ENCODE data around the gene KRTAP9-1.
"Not testable (repeated sequence)": the region's sequence is repeated elsewhere in the genome, so short reads cannot be mapped to it uniquely, and the experiment has no call there.

KRTAP9-1 gene

GRCh38 chr17:41189837-41190318, at the start of gene KRTAP9-1:
Gene KRTAP9-1 (plus strand): TSS chr17:41189887. CDS start chr17:41189887, 0 bp downstream.
- not testable (repeated sequence) for H3K4me3 ChIP-seq (ENCODE audit: low read length)

DNA sequence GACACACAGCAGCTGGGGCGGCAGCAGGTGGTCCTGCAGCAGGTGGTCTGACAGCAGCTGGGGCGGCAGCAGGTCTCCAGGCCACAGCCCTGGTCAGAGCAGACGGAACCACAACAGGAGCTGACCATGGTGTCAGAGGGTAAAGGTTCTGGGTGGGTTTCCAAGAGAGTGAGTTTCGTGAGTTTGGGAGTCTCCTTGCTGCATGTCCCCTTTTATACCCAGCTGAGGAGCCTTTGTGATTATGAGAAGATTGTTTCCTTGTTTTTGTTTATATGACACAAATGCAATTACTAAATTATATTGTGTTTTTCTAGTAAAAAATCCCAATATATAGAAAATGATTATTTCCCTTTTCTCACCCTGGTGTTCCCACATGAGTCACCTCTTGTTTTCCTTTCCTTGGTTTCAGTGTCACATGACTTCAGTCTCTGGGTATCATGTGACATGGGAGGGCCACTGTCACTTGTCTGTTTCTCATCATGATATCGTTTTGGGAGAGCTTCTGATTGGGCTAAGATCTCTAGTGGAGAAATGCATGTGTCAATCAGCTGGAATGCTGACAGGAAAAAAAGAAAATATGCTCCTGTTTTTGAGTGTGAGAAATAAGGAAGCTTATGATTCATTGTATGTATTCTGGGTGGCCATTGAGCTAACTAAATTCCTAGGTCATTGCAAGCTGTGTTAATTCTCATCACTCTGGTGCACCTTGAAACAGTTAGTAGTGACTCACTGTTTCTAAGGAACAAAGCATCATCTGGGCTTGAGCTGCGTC, 49.1 kb upstream of the KRTAP9-1 start, which contains the start of gene KRTAP4-6:
Gene KRTAP4-6, minus strand, starts transcription at position 185 of the 772 bp plus-strand sequence. Its CDS starts 57 bp downstream, at position 128.
- no peak for TF ChIP-seq ZNF274 (IDR thresholded peaks at IDR 0.05; ENCODE audit: low read depth, low read length)
- no peak within 1 kb of the TSS for H3K4me3 ChIP-seq (ENCODE audit: low read length)

GRCh38 chr17:41141361-41141760, 48.3 kb upstream of the KRTAP9-1 start:
- no peak overlapping the region for H3K4me3 ChIP-seq (ENCODE audit: low read length)
- TF ChIP-seq ZNF274 (IDR thresholded peaks at IDR 0.05; ENCODE audit: low read depth, low read length), result no peak

DNA sequence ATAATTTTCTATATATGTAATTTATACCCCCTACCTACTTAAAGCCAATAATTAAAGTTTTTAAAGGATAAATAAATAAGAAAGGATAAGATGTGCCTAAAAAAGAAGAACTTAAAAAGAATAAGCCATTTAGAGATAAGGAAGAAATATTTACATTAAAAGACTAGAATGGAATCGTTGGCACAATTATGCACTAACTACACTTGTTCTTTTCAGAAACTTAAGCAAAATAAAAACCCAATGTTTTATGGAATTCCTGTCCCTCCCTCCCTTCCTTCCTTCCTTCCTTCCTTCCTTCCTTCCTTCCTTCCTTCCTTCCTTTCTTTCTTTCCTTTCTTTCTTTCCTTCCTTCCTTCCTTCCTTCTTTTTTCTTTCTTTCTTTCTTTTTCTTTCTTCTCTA, 44.8 kb upstream of the KRTAP9-1 start:
- no peak for TF ChIP-seq ZNF274 (IDR thresholded peaks at IDR 0.05; ENCODE audit: low read depth, low read length)
- no peak overlapping the region for H3K4me3 ChIP-seq (ENCODE audit: low read length)

DNA sequence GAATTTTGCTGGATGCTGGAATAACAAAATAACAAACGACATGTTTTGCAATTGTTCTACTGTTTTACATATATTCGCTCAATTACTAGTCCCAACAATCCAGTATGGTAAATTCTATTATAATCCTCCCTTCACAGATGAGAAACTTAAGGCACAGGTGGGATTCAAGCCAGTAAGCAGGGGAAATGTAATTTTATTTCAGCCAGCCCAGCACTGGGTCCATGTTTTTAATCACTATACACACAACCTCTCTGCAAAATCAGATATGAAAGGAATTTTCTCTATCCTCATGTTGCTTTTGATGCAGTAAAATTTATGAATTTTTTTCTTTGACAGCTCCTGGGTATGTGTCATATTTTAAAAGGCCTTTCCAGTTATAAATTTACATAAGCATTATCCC, 44.4 kb upstream of the KRTAP9-1 start:
- H3K4me3 ChIP-seq (ENCODE audit: low read length), result no peak overlapping the region
- TF ChIP-seq ZNF274 (IDR thresholded peaks at IDR 0.05; ENCODE audit: low read depth, low read length), result no peak

GRCh38 chr17:41147531-41148204, 42.0 kb upstream of the KRTAP9-1 start:
- no peak overlapping the region for H3K4me3 ChIP-seq (ENCODE audit: low read length)
- TF ChIP-seq ZNF274 (IDR thresholded peaks at IDR 0.05; ENCODE audit: low read depth, low read length), result no peak

DNA sequence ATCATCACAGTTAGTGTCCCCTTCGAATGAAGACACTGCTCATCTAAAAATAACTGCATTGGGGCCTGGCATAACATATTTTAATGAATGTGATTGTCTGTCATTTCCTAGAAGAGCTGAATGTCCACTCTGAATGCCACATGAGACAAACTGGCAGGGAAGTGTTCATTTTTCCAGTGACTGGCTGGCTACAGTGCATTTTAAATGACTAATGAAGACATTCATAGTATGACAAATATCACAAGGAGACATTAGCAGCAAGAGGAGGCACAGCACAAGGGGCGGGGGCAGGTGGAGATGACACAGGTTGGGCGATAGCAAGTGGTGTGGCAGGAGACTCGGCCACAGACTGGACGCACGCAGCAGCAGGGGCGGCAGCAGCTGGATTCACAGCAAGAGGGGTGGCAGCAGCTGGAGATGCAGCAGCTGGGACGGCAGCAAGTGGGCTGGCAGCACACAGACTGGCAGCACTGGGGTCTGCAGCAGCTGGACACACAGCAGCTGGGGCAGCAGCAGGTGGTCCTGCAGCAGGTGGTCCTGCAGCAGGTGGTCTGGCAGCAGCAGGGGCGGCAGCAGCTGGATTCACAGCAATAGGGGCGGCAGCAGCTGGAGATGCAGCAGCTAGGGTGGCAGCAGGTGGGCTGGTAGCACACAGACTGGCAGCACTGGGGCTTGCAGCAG, 40.6 kb upstream of the KRTAP9-1 start:
- not testable (repeated sequence) for H3K4me3 ChIP-seq (ENCODE audit: low read length)

DNA sequence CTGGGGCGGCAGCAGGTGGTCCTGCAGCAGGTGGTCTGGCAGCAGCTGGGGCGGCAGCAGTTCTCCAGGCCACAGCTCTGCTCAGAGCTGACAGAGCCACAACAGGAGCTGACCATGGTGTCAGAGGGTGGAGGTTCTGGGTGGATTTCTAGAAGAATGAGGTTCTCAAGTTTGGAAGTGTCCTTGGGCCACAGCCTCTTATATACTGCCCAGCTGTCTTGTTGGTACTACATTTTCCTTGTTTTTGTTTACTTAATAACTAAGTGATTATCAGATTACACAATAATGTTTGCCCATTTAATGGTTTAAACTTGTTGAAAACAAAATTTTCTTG, 40.1 kb upstream of the KRTAP9-1 start, which contains the start of gene KRTAP4-5:
Gene KRTAP4-5, minus strand, starts transcription at position 174 of the 334 bp plus-strand sequence. Its CDS starts 58 bp downstream, at position 116.
- no peak for TF ChIP-seq ZNF274 (IDR thresholded peaks at IDR 0.05; ENCODE audit: low read depth, low read length)
- H3K4me3 ChIP-seq (ENCODE audit: low read length), result no peak within 1 kb of the TSS

DNA sequence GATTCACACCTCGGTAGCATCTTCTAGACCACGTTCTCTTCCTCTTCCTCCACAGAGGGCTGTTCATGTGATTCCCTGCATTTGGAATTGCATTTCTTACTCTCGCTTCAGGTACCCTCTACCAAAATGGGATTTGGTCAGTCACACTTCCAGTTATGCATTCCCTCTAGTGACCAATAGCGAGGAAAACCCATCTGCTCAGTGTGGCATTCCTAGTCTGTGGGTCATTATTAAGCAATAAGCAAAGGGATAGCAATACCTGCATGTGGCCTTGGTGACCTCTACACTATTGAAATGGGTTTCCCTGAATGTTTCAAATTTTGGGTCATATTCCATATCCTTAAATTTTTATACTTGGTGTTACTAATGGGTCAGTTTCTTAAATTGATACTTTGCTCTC, 39.7 kb upstream of the KRTAP9-1 start:
- no peak overlapping the region for H3K4me3 ChIP-seq (ENCODE audit: low read length)
- no peak for TF ChIP-seq ZNF274 (IDR thresholded peaks at IDR 0.05; ENCODE audit: low read depth, low read length)

GRCh38 chr17:41151525-41151924, 38.2 kb upstream of the KRTAP9-1 start:
- H3K4me3 ChIP-seq (ENCODE audit: low read length), result no peak overlapping the region
- TF ChIP-seq ZNF274 (IDR thresholded peaks at IDR 0.05; ENCODE audit: low read depth, low read length), result no peak

DNA sequence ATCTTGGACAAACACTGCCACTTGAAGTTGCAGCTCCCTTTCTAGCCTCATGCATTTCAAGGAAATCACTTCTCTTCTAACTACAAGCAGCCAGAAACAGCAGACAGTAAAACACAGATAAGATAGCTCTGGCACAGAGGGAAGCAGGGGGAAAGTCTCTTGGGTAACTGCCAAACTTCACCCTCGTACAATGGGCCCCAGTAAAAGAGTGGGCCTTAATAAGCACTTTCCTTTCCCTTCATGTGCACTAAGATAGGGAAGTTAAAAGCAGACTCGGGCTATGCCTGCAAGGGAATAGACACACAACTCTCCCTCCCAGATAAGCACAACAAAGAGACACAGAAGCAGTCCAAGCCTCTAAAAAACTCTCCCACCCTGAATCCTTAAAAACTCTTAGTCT, 35.8 kb upstream of the KRTAP9-1 start:
- no peak for TF ChIP-seq ZNF274 (IDR thresholded peaks at IDR 0.05; ENCODE audit: low read depth, low read length)
- H3K4me3 ChIP-seq (ENCODE audit: low read length), result no peak overlapping the region

GRCh38 chr17:41160190-41160589, 29.5 kb upstream of the KRTAP9-1 start:
- H3K4me3 ChIP-seq (ENCODE audit: low read length), result not testable (repeated sequence)

DNA sequence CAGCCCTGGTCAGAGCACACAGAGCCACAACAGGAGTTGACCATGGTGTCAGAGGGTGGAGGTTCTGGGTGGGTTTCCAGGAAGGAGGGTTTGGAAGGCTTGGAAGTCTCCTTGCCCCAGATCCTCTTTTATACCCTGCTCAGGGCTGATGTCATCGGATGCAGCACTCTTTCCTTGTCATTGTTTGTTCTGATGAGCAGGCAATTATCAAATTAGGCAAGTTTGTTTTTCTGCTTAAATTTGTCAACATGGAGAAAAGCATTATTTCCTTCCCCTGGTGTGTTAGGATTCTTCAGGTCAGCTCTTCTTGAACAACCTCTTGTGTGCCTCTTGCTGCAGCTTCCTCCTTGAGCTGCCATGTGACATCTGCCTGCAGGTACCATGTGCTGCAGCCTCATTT, 29.0 kb upstream of the KRTAP9-1 start, which contains the start of gene KRTAP4-4:
Gene KRTAP4-4, minus strand, starts transcription at position 101 of the 400 bp plus-strand sequence. Its CDS starts 57 bp downstream, at position 44.
- no peak within 1 kb of the TSS for H3K4me3 ChIP-seq (ENCODE audit: low read length)
- no peak for TF ChIP-seq ZNF274 (IDR thresholded peaks at IDR 0.05; ENCODE audit: low read depth, low read length)

GRCh38 chr17:41163828-41164227, 25.9 kb upstream of the KRTAP9-1 start:
- TF ChIP-seq ZNF274 (IDR thresholded peaks at IDR 0.05; ENCODE audit: low read depth, low read length), result no peak
- no peak overlapping the region for H3K4me3 ChIP-seq (ENCODE audit: low read length)

DNA sequence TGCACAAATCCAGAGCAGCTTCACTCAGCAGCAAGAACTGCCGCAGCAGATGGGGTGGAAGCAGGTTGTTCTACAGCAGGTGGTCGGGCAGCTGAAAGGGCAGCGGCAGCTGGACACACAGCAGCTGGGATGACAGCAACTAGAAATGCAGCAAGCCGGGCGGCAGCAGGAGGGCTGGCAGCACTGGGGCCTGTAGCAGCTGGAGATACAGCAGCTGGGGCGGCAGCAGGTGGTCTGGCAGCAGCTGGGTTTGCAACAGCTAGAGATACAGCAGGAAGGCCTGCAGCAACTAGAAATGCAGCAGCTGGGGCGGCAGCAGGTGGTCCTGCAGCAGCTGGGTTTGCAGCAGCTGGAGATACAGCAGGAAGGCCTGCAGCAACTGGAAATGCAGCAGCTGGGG, 22.1 kb upstream of the KRTAP9-1 start:
- TF ChIP-seq ZNF274 (IDR thresholded peaks at IDR 0.05; ENCODE audit: low read depth, low read length), result no peak
- no peak overlapping the region for H3K4me3 ChIP-seq (ENCODE audit: low read length)
